Measurements from ENCODE around the gene LRPPRC.

DNA sequence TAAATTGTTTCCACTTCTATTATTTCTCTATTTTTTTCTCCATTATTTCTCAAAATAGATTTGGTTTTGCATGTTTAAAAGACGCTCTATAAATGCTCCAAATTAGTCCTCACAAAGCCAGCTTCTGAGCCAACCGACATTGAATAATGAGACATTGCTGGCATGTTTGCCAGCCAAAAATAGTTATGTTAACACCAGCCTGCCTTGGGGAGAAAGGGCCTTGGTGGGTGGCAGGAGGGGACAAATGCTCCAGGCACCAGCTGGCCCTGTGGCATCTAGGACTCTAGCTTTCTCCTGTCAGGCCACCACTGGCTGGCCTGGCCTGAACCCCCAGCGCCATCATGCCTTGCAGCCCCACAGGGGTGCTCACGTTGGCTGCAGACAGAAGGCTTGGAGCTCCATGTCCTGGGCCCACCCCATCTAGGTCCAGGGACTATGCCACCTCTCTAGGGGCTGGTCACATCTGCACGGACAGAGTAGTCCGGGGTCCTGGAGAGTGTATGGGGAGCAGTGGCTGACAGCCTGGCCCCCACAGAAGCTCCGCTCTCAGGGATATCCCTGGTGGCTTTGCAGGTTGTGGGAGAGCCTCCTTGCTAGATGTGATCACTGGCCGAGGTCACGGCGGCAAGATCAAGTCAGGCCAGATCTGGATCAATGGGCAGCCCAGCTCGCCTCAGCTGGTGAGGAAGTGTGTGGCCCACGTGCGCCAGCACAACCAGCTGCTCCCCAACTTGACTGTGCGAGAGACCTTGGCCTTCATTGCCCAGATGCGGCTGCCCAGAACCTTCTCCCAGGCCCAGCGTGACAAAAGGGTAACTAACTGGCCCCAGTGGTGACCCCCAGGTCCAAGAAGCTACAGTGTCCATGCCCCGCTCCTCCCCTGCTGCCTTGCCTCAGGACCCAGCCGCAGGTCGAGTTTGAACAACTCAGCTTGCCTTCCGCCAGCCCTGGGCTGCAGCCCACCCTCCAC lies 144.5 kb downstream of the LRPPRC start:
- TF ChIP-seq ZKSCAN1 (IDR thresholded peaks at IDR 0.05; ENCODE audit: low read depth, low read length), result no peak
- TF ChIP-seq, protein P1, sequence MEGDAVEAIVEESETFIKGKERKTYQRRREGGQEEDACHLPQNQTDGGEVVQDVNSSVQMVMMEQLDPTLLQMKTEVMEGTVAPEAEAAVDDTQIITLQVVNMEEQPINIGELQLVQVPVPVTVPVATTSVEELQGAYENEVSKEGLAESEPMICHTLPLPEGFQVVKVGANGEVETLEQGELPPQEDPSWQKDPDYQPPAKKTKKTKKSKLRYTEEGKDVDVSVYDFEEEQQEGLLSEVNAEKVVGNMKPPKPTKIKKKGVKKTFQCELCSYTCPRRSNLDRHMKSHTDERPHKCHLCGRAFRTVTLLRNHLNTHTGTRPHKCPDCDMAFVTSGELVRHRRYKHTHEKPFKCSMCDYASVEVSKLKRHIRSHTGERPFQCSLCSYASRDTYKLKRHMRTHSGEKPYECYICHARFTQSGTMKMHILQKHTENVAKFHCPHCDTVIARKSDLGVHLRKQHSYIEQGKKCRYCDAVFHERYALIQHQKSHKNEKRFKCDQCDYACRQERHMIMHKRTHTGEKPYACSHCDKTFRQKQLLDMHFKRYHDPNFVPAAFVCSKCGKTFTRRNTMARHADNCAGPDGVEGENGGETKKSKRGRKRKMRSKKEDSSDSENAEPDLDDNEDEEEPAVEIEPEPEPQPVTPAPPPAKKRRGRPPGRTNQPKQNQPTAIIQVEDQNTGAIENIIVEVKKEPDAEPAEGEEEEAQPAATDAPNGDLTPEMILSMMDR (IDR thresholded peaks at IDR 0.05 in 2 of 3, conservative IDR thresholded peaks at IDR 0.05 in 1 of 3; ENCODE audit: insufficient read depth in 2 of 3, low read depth in 1 of 3, low read length in 3 of 3), result no peak
- TF ChIP-seq, protein P2, sequence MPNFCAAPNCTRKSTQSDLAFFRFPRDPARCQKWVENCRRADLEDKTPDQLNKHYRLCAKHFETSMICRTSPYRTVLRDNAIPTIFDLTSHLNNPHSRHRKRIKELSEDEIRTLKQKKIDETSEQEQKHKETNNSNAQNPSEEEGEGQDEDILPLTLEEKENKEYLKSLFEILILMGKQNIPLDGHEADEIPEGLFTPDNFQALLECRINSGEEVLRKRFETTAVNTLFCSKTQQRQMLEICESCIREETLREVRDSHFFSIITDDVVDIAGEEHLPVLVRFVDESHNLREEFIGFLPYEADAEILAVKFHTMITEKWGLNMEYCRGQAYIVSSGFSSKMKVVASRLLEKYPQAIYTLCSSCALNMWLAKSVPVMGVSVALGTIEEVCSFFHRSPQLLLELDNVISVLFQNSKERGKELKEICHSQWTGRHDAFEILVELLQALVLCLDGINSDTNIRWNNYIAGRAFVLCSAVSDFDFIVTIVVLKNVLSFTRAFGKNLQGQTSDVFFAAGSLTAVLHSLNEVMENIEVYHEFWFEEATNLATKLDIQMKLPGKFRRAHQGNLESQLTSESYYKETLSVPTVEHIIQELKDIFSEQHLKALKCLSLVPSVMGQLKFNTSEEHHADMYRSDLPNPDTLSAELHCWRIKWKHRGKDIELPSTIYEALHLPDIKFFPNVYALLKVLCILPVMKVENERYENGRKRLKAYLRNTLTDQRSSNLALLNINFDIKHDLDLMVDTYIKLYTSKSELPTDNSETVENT (CRISPR knock-in tag; IDR thresholded peaks at IDR 0.05), result no peak
- TF ChIP-seq CHCHD3 (CRISPR knock-in tag; IDR thresholded peaks at IDR 0.05), result no peak

All from K562 (cell line).